CD4-positive, CD25-positive, alpha-beta regulatory T cell (primary cell): ENCODE data around the gene KRTAP24-1. TPM values are rescaled to one million over a fixed set of nuclear protein-coding genes. Genes with fewer than 3 reads are reported as not detected.

Experiments
- ATAC-seq, 2 donors: fragments of 150-1000 bp; cut with Tn5 transposase; one replicate each; pipeline ENCODE4 v1.10.0; 2021; ENCODE audit warnings: low read depth in 2 of 2, moderate number of reproducible peaks in 2 of 2, moderate library complexity in 1 of 2
- DNase-seq, 3 donors: peaks; one replicate each; pipeline versions ENCODE4 v3.0.0 to v3.0.0-alpha.2; 2012 to 2022; ENCODE audit warnings: mixed read lengths in 1 of 3
- H3K27ac ChIP-seq: one replicate; pipeline ENCODE4 v1.7.0; 2013; ENCODE audit warnings: mild to moderate bottlenecking, low read length; ENCODE audit not compliant: insufficient read depth, poor library complexity, severe bottlenecking
- H3K27me3 ChIP-seq: one replicate; pipeline ENCODE4 v1.7.0; 2013; ENCODE audit warnings: low read length; ENCODE audit not compliant: control insufficient read depth, insufficient read depth
- H3K36me3 ChIP-seq: one replicate; pipeline ENCODE4 v1.7.0; 2013; ENCODE audit warnings: mild to moderate bottlenecking, low read length, moderate library complexity; ENCODE audit not compliant: control insufficient read depth, insufficient read depth
- H3K4me1 ChIP-seq: 2 replicates; pipeline ENCODE4 v1.7.0; 2013; ENCODE audit warnings: mild to moderate bottlenecking, low read length; ENCODE audit not compliant: insufficient read depth, control insufficient read depth, poor library complexity, severe bottlenecking
- H3K4me3 ChIP-seq: one replicate; pipeline ENCODE4 v1.7.0; 2013; ENCODE audit warnings: low read depth, mild to moderate bottlenecking, low read length, moderate library complexity
- H3K9me3 ChIP-seq, 2 experiments: 1 replicate in 1 of 2; 2 replicates in 1 of 2; pipeline ENCODE4 v1.7.0; 2013; ENCODE audit warnings: low read length in 2 of 2, mild to moderate bottlenecking in 1 of 2, moderate library complexity in 1 of 2; ENCODE audit not compliant: control insufficient read depth in 2 of 2
- H3K27ac Mint-ChIP-seq, 3 donors: one replicate each; pipeline ENCODE4 v1.8.0; 2020 to 2022; ENCODE audit warnings: mild to moderate bottlenecking in 3 of 3, mixed read lengths in 3 of 3, moderate library complexity in 2 of 3
- H3K27me3 Mint-ChIP-seq: one replicate; pipeline ENCODE4 v1.8.0; 2022; ENCODE audit warnings: mild to moderate bottlenecking, mixed read lengths
- H3K36me3 Mint-ChIP-seq: one replicate; pipeline ENCODE4 v1.8.0; 2020; ENCODE audit warnings: mixed read lengths
- H3K4me1 Mint-ChIP-seq, 4 donors: one replicate each; pipeline ENCODE4 v1.8.0; 2020 to 2022; ENCODE audit warnings: mixed read lengths in 4 of 4, mild to moderate bottlenecking in 1 of 4
- H3K4me3 Mint-ChIP-seq, 4 donors: one replicate each; pipeline ENCODE4 v1.8.0; 2020 to 2022; ENCODE audit warnings: mild to moderate bottlenecking in 4 of 4, mixed read lengths in 4 of 4, moderate library complexity in 3 of 4
- H3K9me3 Mint-ChIP-seq, 7 donors: one replicate each; pipeline ENCODE4 v1.8.0; 2020 to 2022; ENCODE audit warnings: mixed read lengths in 7 of 7, mild to moderate bottlenecking in 3 of 7, moderate library complexity in 2 of 7
- polyA plus RNA-seq, 4 donors: library from polyadenylated mRNA; unstranded; fragments of 300-500 nt; fragmentation: Illumina TruSeq; gene quantifications; one replicate each; pipeline ENCODE4 v1.2.3, GENCODE V29; 2021
- total RNA-seq: library from RNA; stranded (reverse); gene quantifications from one replicate; pipeline ENCODE4 v1.2.3, GENCODE V29; 2022

Gene KRTAP24-1
- total and polyA plus RNA-seq, 5 donors from 2014 or later, result not detected

- Mint-ChIP-seq H3K27me3 (no peaks in the 10 kb centered on the region), H3K4me1 (no peaks in the 10 kb centered on the region), H3K36me3 (no peaks in the 10 kb centered on the region), H3K27ac (no peak overlapping the region), H3K9me3 (peaks cover 0 to 5% (median 0%) of the 10 kb centered on the region in 7 donors), H3K4me3 (no peak overlapping the region)
- H3K9me3 ChIP-seq, result no peaks in the 10 kb centered on the region
- DNase-seq (no peak), ATAC-seq (no peak)
- H3K36me3 ChIP-seq, result no peaks in the 10 kb centered on the region
- no peak overlapping the region for H3K27ac ChIP-seq
- H3K4me1 ChIP-seq, result no peaks in the 10 kb centered on the region
- H3K4me3 ChIP-seq, result no peak overlapping the region
- no peaks in the 10 kb centered on the region for H3K27me3 ChIP-seq
Observed at GRCh38 chr21:30249936-30250335, 32.8 kb downstream of the KRTAP24-1 start.

DNA sequence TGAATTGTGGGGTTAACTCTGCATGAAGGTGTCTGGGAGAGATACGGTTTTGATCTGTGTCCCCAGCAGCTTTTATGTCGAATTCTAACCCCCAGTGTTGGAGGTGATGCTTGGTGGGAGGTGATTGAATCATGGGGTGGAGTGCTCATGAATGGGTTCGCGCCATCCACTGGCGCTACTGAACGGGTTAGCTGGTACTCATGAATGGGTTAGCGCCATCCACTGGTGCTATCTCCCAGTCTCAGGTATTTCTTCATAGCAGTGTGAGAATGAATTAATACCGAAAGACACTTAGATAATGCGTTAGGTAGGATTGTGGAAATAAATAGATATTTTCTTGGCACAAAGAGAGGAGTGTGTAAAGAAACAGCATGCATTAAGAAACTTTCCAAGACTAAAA lies 33.9 kb downstream of the KRTAP24-1 start:
- Histone ChIP-seq H3K27me3 (no peaks in the 10 kb centered on the region), H3K36me3 (no peaks in the 10 kb centered on the region), H3K4me3 (no peak overlapping the region), H3K9me3 (no peaks in the 10 kb centered on the region), H3K27ac (no peak overlapping the region), H3K4me1 (no peaks in the 10 kb centered on the region)
- DNase-seq (no peak), ATAC-seq (no peak)
- Mint-ChIP-seq H3K27me3 (no peaks in the 10 kb centered on the region), H3K4me3 (no peak overlapping the region), H3K9me3 (peaks cover 0 to 3% (median 0%) of the 10 kb centered on the region in 7 donors), H3K4me1 (no peaks in the 10 kb centered on the region), H3K36me3 (no peaks in the 10 kb centered on the region), H3K27ac (no peak overlapping the region)

- Mint-ChIP-seq H3K9me3 (peaks cover 0 to 3% (median 0%) of the 10 kb centered on the region in 7 donors), H3K27ac (no peak overlapping the region), H3K4me3 (no peak overlapping the region), H3K27me3 (no peaks in the 10 kb centered on the region), H3K36me3 (no peaks in the 10 kb centered on the region), H3K4me1 (no peaks in the 10 kb centered on the region)
- Histone ChIP-seq H3K9me3 (no peaks in the 10 kb centered on the region), H3K4me3 (no peak overlapping the region), H3K36me3 (no peaks in the 10 kb centered on the region), H3K4me1 (no peaks in the 10 kb centered on the region), H3K27ac (no peak overlapping the region), H3K27me3 (no peaks in the 10 kb centered on the region)
- DNase-seq (no peak), ATAC-seq (no peak)
Observed at GRCh38 chr21:30245061-30245460, 37.7 kb downstream of the KRTAP24-1 start.

DNA sequence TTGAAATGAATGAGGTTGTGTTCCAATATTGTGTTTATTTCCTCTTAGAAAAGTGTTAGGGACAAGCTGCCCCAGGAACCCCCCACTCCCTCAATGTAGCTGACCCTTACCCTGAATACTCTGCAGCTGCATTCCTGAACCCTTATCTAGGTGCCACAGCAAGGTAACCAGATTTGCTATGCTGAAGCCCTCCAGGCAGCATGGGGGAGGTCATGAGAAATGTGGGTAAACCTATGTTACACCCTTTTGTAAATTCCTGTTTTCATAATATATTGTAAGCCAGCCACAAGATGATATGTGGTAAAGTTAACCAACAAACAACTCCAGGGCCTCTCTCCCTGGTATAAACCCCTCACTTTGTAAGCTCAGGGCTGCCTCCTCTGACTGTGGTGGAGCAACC lies 39.1 kb downstream of the KRTAP24-1 start:
- no peak for ATAC-seq
- Mint-ChIP-seq H3K4me1 (no peaks in the 10 kb centered on the region), H3K9me3 (no peaks in the 10 kb centered on the region), H3K27ac (no peak overlapping the region), H3K36me3 (no peaks in the 10 kb centered on the region), H3K27me3 (no peaks in the 10 kb centered on the region), H3K4me3 (no peak overlapping the region)
- Histone ChIP-seq H3K27ac (no peak overlapping the region), H3K4me1 (no peaks in the 10 kb centered on the region), H3K4me3 (no peak overlapping the region), H3K9me3 (no peaks in the 10 kb centered on the region), H3K36me3 (no peaks in the 10 kb centered on the region), H3K27me3 (no peaks in the 10 kb centered on the region)
- no peak for DNase-seq

- Histone ChIP-seq H3K27ac (no peak overlapping the region), H3K9me3 (no peaks in the 10 kb centered on the region), H3K4me1 (no peaks in the 10 kb centered on the region), H3K27me3 (no peaks in the 10 kb centered on the region), H3K4me3 (no peak overlapping the region), H3K36me3 (no peaks in the 10 kb centered on the region)
- no peaks in the 10 kb centered on the region for H3K36me3 Mint-ChIP-seq
- ATAC-seq, result no peak
- H3K4me3 Mint-ChIP-seq, result no peak overlapping the region
- H3K27me3 Mint-ChIP-seq, result no peaks in the 10 kb centered on the region
- no peak for DNase-seq
- no peaks in the 10 kb centered on the region for H3K9me3 Mint-ChIP-seq
- no peaks in the 10 kb centered on the region for H3K4me1 Mint-ChIP-seq
- H3K27ac Mint-ChIP-seq, result no peak overlapping the region
Observed at GRCh38 chr21:30240661-30241060, 42.1 kb downstream of the KRTAP24-1 start.

DNA sequence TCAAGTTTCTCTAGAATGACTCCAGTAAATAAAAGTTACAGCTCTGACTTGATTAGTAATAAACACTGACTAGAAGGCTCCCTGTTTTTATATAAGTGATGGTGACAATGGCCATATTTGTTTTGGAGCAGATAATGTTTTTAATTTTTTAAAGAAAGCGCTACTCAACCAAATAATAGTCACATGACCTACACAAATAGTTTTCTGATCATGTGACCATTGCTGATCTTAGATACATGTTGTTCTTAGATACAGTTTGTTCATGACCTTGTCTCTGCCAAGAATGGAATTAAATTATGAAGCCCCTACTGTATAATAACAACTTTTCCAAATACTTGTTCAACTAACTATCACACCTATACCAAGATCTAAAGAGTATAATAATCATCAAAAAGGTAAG lies 44.6 kb downstream of the KRTAP24-1 start:
- H3K4me1 ChIP-seq, result no peaks in the 10 kb centered on the region
- Mint-ChIP-seq H3K27me3 (no peaks in the 10 kb centered on the region), H3K4me1 (no peaks in the 10 kb centered on the region), H3K9me3 (peaks cover 0 to 5% (median 0%) of the 10 kb centered on the region in 7 donors), H3K36me3 (no peaks in the 10 kb centered on the region), H3K4me3 (no peak overlapping the region), H3K27ac (no peak overlapping the region)
- no peaks in the 10 kb centered on the region for H3K36me3 ChIP-seq
- no peak for DNase-seq
- no peak overlapping the region for H3K27ac ChIP-seq
- no peaks in the 10 kb centered on the region for H3K27me3 ChIP-seq
- no peak for ATAC-seq
- no peak overlapping the region for H3K4me3 ChIP-seq
- H3K9me3 ChIP-seq, result no peaks in the 10 kb centered on the region

DNA sequence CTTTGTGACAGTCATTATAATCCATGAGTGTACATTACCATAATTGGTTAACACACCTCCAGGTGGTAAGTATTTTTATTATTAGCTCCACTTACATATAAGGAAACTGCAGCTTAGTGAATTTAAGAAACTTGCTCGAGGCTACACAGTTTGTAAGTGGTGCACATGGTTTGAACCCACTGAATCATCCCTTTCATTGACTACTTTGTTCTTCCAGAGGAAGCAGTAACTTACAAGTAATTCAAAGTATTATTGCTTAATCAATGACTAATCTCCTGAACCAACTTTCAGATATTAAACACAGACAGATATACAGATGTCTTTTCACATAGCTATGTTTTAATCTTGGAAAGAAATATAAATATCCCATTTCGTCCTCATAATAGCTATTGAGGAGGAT lies 48.1 kb downstream of the KRTAP24-1 start:
- DNase-seq (no peak), ATAC-seq (no peak)
- Mint-ChIP-seq H3K9me3 (peaks cover 0 to 6% (median 2%) of the 10 kb centered on the region in 7 donors), H3K4me3 (no peak overlapping the region), H3K27ac (no peak overlapping the region), H3K36me3 (no peaks in the 10 kb centered on the region), H3K27me3 (no peaks in the 10 kb centered on the region), H3K4me1 (no peaks in the 10 kb centered on the region)
- Histone ChIP-seq H3K27ac (no peak overlapping the region), H3K36me3 (no peaks in the 10 kb centered on the region), H3K27me3 (no peaks in the 10 kb centered on the region), H3K4me3 (no peak overlapping the region), H3K9me3 (no peaks in the 10 kb centered on the region), H3K4me1 (no peaks in the 10 kb centered on the region)

DNA sequence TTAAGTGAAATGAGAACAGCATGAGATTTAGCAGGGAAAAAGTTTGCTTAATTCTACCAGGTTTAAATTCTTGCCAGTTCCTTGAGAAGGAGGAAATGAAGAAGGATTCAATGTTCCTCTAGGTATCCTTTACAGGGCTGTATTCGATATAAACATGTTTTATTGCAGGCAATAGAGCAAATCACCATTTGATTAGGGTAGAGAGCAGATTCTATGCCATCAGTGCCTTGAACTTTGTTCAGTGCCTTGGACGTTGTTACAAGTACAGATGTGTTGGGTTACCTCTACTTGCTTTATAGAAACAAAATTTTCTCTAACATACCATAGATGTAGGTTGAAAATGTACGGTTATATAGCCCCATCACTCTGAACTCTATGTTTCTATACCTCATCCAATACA lies 48.7 kb downstream of the KRTAP24-1 start:
- H3K27ac Mint-ChIP-seq, result no peak overlapping the region
- H3K4me3 Mint-ChIP-seq, result no peak overlapping the region
- no peaks in the 10 kb centered on the region for H3K36me3 Mint-ChIP-seq
- no peaks in the 10 kb centered on the region for H3K4me1 Mint-ChIP-seq
- H3K27ac ChIP-seq, result no peak overlapping the region
- DNase-seq, result no peak
- H3K27me3 Mint-ChIP-seq, result no peaks in the 10 kb centered on the region
- H3K9me3 Mint-ChIP-seq, result peaks cover 0 to 6% (median 3%) of the 10 kb centered on the region in 7 donors
- no peaks in the 10 kb centered on the region for H3K9me3 ChIP-seq
- no peaks in the 10 kb centered on the region for H3K4me1 ChIP-seq
- H3K27me3 ChIP-seq, result no peaks in the 10 kb centered on the region
- H3K36me3 ChIP-seq, result no peaks in the 10 kb centered on the region
- ATAC-seq, result no peak
- no peak overlapping the region for H3K4me3 ChIP-seq
